DMS79 (cell line): ENCODE data around the gene VSTM2B.

Experiments used
- DNase-seq: peaks from one replicate; lab custom pipeline; 2025; lab: John Stamatoyannopoulos, UW

Gene VSTM2B

GRCh38 chr19:29497241-29497640 lies 28.6 kb upstream of the VSTM2B start:
- no peak for DNase-seq

GRCh38 chr19:29497686-29498436 lies 27.9 kb upstream of the VSTM2B start:
- no peak for DNase-seq

DNA sequence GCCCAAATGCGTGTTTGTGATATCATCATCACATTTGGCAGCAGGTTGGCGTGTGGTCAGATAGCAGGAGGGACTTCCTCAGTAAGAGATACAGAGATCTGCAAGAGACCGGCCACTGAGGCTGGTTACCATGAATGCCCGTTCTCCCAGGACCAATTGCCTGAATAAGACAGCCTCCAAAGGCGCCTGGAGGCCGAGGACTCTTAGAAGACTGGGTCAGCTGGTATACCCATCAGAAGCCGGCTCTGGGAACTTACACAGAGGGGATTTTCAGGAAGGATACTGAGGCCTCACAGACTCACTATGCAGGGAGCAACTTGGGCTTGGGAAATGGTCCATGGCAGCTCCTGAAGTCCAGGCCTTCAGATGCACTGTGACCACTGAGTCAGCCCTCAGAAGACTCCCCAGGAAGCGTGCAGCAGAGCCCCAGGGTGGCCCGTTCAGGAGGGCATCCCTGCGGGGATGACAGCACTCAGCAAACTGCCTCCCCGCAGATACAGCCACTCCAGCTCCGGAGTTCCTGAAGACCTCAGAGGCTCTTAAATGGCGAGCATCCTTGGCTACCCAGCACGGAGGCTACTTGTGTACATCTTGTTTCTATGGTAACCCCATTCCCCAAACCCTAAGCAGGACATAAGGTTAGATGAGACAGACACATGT lies 26.4 kb upstream of the VSTM2B start:
- DNase-seq = no peak

DNA sequence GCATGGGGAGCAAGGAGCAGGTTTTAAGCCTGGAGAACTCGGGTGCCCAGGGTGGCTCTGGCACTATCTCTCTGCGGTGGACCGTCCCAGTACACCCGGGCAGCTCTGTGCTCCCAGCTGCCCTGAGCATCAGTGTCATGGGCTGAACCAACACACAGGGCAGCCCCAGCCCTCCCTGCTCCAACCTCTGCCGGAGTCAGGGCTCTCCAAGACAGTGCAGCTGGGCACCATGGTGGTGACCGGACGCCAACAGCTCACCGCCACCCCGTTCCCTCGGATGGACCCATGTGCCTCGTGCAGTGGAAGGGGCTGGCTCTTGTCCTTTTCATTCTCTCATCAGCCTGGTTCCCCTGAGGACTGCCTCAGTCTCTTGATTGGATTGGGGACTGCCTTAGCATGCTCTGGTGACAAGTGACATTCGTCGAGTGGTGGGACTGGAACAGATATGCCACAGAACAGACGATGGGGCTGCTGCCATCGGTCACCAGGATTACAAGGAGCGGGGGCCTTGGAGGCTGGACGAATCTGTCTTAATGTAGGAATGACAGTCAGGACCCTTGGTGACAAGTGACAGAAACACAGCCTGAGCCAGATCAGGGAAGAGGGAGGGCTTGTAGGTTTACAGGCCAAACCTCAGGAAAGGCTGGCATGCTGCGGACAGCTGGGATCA lies 25.7 kb upstream of the VSTM2B start:
- no peak for DNase-seq

DNA sequence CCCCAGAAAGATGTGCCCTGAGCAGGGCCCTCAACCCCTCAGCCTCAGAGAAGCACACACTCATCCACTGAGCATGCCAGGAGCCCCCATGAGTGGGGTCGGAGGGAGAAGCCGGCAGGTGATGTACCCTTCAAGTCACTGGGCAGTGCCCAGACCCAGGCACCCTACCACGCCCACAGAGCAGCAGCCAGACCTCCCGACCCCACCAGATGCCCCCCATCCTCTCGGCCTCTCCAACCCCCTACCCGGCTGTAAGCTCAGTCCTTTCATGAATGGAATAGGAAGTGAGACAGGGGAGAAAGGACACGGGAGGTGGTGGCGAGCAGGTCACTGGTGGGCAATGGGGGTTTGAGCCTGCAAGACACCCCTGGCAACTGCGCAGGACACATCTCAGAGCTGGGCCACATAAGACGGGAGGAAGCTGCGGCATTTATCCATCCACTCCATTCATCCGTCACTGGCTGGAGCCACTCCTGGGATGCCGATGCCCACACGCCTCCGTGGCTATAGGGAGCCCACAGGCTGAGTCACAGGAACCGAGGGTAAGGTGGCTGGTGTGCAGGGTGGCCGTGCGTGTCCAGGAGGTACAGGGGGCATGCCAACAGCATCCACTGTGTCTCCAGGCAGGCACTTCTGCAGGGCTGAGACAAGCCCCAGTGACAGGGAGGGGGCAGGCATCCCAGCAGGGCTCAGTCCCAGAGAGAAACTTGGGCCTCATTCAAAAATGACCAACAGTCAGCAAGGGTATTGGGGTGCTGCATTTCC lies 23.8 kb upstream of the VSTM2B start:
- DNase-seq = no peak

GRCh38 chr19:29502581-29502850 lies 23.3 kb upstream of the VSTM2B start:
- no peak for DNase-seq

DNA sequence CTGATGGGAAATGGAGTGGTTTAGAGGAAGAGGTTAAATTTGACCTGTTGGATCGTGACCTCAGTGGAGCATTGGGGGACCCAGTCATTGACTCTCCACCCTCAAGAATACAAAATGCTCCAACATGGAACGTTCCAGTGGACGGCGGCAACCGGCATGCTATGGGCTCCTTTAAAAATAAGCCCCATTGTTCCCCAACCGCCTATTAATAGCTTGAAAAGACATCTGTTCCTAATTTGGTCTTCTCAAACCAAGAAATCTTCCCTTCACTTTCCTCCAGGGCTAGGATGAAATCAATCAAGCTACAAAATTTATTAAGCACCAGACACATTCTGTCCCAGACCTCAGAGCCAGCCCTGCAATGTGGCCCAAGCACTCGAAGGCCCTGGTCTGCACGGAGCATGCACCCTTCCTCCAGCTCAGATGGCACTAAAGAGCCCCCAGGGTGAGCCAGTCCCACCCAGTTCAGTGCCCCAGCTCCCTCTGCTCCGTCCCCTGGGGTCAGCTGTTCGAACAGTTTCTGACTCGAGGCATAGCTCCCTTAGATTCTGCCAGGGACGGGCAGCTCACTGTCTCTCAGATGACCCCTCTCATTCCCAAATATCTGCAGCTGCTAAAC lies 22.5 kb upstream of the VSTM2B start:
- DNase-seq = no peak

- no peak for DNase-seq
These were observed 22.0 kb upstream of the VSTM2B start for GRCh38 chr19:29503785-29504184.

- DNase-seq = no peak
These were observed 21.3 kb upstream of the VSTM2B start for GRCh38 chr19:29504454-29504853.

DNA sequence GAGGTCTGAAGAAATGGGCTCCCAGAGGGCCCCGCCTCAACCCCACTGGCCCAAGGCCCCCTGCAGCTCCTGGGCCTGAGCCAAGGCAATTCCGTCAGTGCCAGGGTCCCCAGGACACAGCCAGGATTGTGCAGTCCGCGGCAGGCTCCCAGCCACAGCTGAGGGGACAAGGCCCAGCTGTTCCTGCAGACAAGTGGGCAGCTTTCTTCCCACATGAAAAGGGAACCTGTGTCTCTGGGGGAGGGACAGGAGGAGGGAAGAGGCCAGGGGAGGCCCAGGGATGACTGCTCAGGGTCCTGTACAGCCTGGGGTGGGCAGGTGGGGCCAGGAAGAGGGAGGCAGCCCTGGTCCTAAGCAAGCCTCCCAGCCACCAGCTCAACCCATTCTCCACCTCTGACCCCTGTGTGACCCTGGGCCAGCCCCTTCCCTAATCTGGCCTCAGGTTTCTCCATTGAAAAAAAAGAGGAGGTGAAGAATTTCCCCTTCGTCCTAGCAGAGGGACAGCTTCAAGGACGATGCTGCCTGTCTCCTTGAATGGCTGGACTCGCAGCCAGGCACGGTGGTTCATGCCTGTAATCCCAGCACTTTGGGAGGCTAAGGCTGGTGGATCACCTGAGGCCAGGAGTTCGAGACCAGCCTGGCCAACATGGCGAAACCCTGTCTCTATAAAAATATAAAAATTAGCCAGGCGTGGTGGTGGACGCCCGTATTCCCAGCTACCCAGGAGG lies 20.5 kb upstream of the VSTM2B start:
- DNase-seq = no peak

DNA sequence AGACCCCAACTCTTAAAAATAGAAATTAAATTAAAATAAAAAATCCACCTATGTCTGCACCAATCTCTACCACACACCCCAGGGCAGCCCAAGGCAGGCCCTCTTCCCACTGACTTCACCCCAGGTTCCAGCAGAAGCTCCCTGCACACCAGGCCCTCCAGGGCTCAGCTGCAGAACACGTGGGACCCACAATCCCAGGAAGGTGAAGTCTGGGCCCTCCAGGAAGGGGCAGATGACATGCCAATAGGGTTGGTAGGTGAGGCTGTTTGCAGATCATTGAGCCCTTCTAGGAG lies 19.2 kb upstream of the VSTM2B start:
- no peak for DNase-seq

- DNase-seq = no peak
These were observed 18.5 kb upstream of the VSTM2B start for GRCh38 chr19:29507081-29507860.

DNA sequence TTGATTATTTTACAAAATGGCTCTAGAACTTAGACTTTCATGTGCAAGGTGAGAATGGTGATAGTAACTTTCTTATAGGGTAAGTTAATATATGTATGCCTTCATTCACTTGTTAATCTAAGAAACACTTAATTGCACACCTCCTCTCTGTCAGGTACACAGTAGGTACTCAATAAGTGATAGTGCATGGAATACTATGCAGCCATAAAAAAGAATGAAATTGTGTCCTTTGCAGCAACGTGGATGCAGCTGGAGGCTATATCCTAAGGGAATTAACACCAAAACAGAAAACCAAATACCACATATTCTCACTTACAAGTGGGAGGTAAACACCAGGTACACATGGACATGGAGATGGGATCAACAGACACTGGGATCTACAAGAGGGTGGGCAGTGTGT lies 17.6 kb upstream of the VSTM2B start:
- no peak for DNase-seq

- DNase-seq = no peak
These were observed 16.3 kb upstream of the VSTM2B start for GRCh38 chr19:29509456-29509855.

- no peak for DNase-seq
These were observed 15.0 kb upstream of the VSTM2B start for GRCh38 chr19:29510701-29511265.

GRCh38 chr19:29511768-29512167 lies 14.0 kb upstream of the VSTM2B start:
- no peak for DNase-seq

DNA sequence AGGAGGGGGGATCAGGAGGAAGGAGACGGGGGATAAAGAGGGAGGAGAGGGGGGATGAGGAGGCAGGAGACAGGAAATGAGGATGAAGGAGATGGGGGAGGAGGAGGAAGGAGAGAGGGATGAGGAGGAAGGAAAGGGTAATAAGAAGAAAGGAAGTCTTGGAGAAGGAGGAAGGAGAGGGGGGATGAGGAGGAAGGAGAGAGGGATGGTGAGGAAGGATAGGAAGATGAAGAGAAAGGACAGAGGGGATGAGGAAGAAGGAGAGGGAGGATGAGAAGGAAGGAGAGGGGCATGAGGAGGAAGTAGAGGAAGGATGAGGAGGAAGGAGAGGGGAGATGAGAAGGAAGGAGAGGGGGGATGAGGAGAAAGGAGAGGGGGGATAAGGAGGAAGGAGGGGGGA lies 13.0 kb upstream of the VSTM2B start:
- DNase-seq = no peak

GRCh38 chr19:29514525-29515232 lies 11.1 kb upstream of the VSTM2B start:
- DNase-seq = no peak

- DNase-seq = no peak
These were observed 10.6 kb upstream of the VSTM2B start for GRCh38 chr19:29515233-29515619.

- no peak for DNase-seq
These were observed 10.0 kb upstream of the VSTM2B start for GRCh38 chr19:29515706-29516357.
